WERI-Rb-1 (cell line): ENCODE measurements around the gene TNIK.
"Not testable (repeated sequence)": the region's sequence is repeated elsewhere in the genome, so short reads cannot be mapped to it uniquely, and the experiment has no call there.

Source experiments
- DNase-seq: peaks from one replicate; pipeline ENCODE4 v3.0.0-alpha.2; 2020
- H3K27ac ChIP-seq: fragments of 250-450 bp; sonication (Bioruptor Pico); 2 replicates; pipeline ENCODE4 v1.5.1; 2020; ENCODE audit warnings: mild to moderate bottlenecking, moderate library complexity
- H3K27me3 ChIP-seq: fragments of 250-450 bp; sonication (Bioruptor Pico); 2 replicates; pipeline ENCODE4 v1.5.1; 2021; ENCODE audit warnings: mild to moderate bottlenecking, low read depth, moderate library complexity; ENCODE audit not compliant: insufficient read depth, severe bottlenecking
- H3K36me3 ChIP-seq: fragments of 250-450 bp; sonication (Bioruptor Pico); 2 replicates; pipeline ENCODE4 v1.5.1; 2020; ENCODE audit warnings: mild to moderate bottlenecking, moderate library complexity
- H3K4me3 ChIP-seq: 2 replicates; pipeline ENCODE4 v1.5.1; 2011; ENCODE audit warnings: low read depth, mild to moderate bottlenecking, control low read depth, low read length
- H3K9me3 ChIP-seq: fragments of 250-450 bp; sonication (Bioruptor Pico); 2 replicates; pipeline ENCODE4 v1.5.1; 2021; ENCODE audit warnings: mild to moderate bottlenecking, moderate library complexity; ENCODE audit not compliant: severe bottlenecking
- TF ChIP-seq, protein P1 (sequence below): IDR thresholded peaks from 2 replicates; pipeline ENCODE4 v1.5.1; 2011; ENCODE audit warnings: low read depth, mild to moderate bottlenecking, control low read depth, inconsistent platforms, low read length

The TNIK gene

DNA sequence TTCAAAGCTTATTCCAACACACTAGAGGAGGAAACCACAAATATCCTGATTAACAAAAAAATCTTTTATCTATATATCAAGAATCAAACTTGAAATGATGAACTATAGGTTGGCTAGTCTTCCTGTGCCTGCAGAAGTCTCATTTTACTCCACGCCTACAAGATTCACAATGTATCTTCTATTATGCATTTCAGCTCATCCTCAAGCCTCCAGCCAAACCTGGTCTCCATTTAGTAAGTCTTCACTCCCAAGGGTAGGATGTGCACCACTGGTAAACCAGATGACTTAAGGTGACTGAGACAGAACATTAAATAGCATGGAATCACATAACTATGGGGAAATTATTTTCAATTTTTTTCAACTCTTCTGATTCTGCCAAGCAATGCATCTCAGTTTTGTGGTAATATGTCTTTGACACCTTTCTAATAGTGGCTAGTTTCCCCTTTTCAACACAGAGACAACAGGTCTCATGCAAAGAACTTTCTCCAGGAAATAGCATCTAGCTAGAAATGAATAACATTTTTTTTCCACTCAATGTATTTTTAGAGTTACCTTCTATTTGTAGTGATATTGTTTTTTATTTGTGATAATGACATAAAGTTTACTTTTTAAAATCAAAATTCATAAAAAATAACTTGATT, 166.9 kb downstream of the TNIK start:
- no peak overlapping the region for H3K4me3 ChIP-seq
- no peaks in the 10 kb centered on the region for H3K27me3 ChIP-seq
- TF ChIP-seq, protein P1, sequence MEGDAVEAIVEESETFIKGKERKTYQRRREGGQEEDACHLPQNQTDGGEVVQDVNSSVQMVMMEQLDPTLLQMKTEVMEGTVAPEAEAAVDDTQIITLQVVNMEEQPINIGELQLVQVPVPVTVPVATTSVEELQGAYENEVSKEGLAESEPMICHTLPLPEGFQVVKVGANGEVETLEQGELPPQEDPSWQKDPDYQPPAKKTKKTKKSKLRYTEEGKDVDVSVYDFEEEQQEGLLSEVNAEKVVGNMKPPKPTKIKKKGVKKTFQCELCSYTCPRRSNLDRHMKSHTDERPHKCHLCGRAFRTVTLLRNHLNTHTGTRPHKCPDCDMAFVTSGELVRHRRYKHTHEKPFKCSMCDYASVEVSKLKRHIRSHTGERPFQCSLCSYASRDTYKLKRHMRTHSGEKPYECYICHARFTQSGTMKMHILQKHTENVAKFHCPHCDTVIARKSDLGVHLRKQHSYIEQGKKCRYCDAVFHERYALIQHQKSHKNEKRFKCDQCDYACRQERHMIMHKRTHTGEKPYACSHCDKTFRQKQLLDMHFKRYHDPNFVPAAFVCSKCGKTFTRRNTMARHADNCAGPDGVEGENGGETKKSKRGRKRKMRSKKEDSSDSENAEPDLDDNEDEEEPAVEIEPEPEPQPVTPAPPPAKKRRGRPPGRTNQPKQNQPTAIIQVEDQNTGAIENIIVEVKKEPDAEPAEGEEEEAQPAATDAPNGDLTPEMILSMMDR: no peak
- H3K36me3 ChIP-seq: no peaks in the 10 kb centered on the region
- DNase-seq: no peak
- no peak overlapping the region for H3K27ac ChIP-seq
- no peaks in the 10 kb centered on the region for H3K9me3 ChIP-seq

DNA sequence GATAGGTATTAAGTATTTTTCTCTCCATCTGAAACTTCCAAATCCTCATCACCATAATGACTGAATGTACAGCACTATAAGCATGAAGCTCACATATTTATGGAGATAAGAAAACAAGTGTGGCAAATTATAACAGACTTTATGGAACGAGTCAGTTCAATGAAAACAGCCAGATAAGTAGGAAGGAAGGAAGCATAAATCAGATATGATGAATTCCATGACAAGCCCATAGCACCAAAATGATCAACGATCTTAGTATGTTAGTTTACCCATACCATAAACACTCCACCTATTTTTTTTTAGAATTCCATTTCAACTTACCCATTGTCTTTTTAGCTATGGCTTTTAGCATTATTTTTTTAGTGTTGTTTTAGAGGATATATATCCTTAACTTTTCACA, 169.5 kb downstream of the TNIK start:
- no peak overlapping the region for H3K27ac ChIP-seq
- H3K36me3 ChIP-seq: no peaks in the 10 kb centered on the region
- no peak for DNase-seq
- H3K27me3 ChIP-seq: no peaks in the 10 kb centered on the region
- H3K4me3 ChIP-seq: no peak overlapping the region
- TF ChIP-seq, protein P1: no peak
- no peaks in the 10 kb centered on the region for H3K9me3 ChIP-seq

DNA sequence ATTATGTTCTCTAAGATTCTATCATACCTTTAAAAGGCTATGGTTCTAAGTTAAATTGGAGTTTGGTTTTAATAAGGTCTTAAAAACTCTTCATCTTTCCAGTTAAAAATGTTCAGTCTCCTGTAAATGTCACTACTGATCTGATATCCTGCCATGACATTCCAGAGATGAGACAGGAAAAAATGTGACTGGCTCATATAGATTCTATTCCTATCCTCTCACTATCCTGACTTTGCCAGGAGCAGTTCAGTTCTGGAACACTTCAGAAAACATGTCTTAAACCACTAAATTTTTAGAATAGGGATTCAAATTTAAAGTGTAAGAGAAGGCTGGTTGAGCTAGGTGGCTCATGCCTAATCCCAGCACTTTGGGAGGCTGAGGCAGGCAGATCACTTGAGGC, 170.9 kb downstream of the TNIK start:
- Histone ChIP-seq H3K27me3 (no peaks in the 10 kb centered on the region), H3K4me3 (no peak overlapping the region), H3K27ac (no peak overlapping the region), H3K36me3 (no peaks in the 10 kb centered on the region), H3K9me3 (no peaks in the 10 kb centered on the region)
- TF ChIP-seq, protein P1: no peak
- DNase-seq: no peak

DNA sequence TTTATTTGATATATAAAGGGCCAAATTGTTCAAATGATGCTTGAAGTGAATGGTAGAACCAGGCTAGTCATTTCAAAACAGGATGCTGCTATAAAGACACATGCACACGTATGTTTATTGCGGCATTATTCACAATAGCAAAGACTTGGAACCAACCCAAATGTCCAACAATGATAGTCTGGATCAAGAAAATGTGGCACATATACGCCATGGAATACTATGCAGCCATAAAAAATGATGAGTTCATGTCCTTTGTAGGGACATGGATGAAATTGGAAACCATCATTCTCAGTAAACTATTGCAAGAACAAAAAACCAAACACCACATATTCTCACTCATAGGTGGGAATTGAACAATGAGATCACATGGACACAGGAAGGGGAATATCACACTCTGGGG, 172.4 kb downstream of the TNIK start:
- not testable (repeated sequence) for H3K36me3 ChIP-seq, H3K27ac ChIP-seq, H3K4me3 ChIP-seq, DNase-seq, H3K27me3 ChIP-seq, H3K9me3 ChIP-seq

DNA sequence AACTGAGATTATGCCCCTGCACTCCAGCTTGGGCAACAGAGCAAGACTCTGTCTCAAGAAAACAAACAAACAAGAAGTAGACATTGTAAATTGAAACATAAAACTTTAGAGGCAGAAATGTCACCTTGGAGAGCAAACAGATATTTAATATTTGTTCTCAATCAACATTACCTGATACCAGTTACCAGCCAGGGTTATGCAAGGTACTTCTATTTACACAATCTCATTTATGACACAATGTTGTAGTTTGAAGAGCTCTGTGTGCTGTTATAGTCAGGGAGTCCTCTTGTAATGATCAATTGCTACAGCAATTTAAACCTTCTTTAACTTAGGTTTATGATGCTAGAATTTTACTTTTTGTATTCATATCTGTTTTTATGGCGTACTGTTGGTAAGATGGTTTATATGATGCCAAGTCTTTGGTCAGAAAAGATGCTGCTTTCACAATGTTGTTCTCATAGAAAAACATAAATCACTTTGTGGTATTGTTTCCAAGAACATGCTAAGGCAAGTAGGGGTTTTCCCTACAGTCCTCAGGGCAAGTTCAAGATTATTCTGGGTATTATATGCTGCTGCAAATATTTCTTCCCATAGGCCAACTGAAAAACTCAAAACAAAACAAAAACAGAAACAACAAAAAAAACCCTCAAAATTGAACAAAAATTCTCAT, 173.5 kb downstream of the TNIK start:
- Histone ChIP-seq H3K9me3 (no peaks in the 10 kb centered on the region), H3K4me3 (no peak overlapping the region), H3K27ac (no peak overlapping the region), H3K27me3 (no peaks in the 10 kb centered on the region), H3K36me3 (no peaks in the 10 kb centered on the region)
- TF ChIP-seq, protein P1: no peak
- DNase-seq: no peak

DNA sequence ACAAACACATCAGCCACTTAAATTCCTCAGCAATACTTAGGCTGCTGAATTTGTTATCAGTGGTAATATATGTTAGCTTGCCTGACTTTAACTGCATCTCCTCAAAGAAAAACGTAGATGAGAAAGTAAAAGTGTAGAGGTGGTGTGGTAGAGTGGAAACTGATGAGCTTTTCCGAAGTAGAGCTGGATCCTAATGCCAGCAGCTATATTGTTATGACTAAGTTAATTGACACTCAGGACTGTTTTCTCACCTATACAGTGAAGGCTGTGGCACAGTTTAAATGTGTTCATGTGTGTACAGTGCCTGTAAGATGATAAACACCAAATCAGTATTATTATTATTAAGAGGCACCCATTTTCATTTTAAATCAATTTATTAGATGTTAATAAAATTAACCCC, 174.9 kb downstream of the TNIK start:
- no peak overlapping the region for H3K4me3 ChIP-seq
- TF ChIP-seq, protein P1: no peak
- no peaks in the 10 kb centered on the region for H3K9me3 ChIP-seq
- H3K27ac ChIP-seq: no peak overlapping the region
- DNase-seq: no peak
- H3K36me3 ChIP-seq: no peaks in the 10 kb centered on the region
- H3K27me3 ChIP-seq: no peaks in the 10 kb centered on the region
